Measurements from ENCODE around the gene APOC3.
"Not testable (repeated sequence)": the region's sequence is repeated elsewhere in the genome, so short reads cannot be mapped to it uniquely, and the experiment has no call there.

Gene APOC3

GRCh38 chr11:116831790-116832349 is 2.2 kb downstream of the APOC3 start:
- H3K4me3 Mint-ChIP-seq = no peak overlapping the region
- peaks cover 9% of the 10 kb centered on the region for H3K27me3 Mint-ChIP-seq
- H3K27ac Mint-ChIP-seq = no peak overlapping the region
- intact Hi-C loops (cut with micrococcal nuclease) = no loop called here
- peaks cover 19% of the 10 kb centered on the region for H3K4me1 Mint-ChIP-seq (ENCODE audit: low read depth)
- H3K9me3 Mint-ChIP-seq = no peaks in the 10 kb centered on the region
- no peaks in the 10 kb centered on the region for H3K36me3 Mint-ChIP-seq (ENCODE audit: low read depth)

GRCh38 chr11:116832350-116833290 is 2.9 kb downstream of the APOC3 start:
- peaks cover 9% of the 10 kb centered on the region for H3K27me3 Mint-ChIP-seq
- intact Hi-C loops (cut with micrococcal nuclease) = no loop called here
- H3K4me3 Mint-ChIP-seq = no peak overlapping the region
- no peaks in the 10 kb centered on the region for H3K36me3 Mint-ChIP-seq (ENCODE audit: low read depth)
- H3K9me3 Mint-ChIP-seq = no peaks in the 10 kb centered on the region
- H3K27ac Mint-ChIP-seq = no peak overlapping the region
- H3K4me1 Mint-ChIP-seq (ENCODE audit: low read depth) = peaks cover 19% of the 10 kb centered on the region

GRCh38 chr11:116833491-116833815 is 3.7 kb downstream of the APOC3 start:
- no peaks in the 10 kb centered on the region for H3K9me3 Mint-ChIP-seq
- peaks cover 19% of the 10 kb centered on the region for H3K4me1 Mint-ChIP-seq (ENCODE audit: low read depth)
- peaks cover 9% of the 10 kb centered on the region for H3K27me3 Mint-ChIP-seq
- no peaks in the 10 kb centered on the region for H3K36me3 Mint-ChIP-seq (ENCODE audit: low read depth)
- H3K27ac Mint-ChIP-seq = no peak overlapping the region
- intact Hi-C loops (cut with micrococcal nuclease) = no loop called here
- H3K4me3 Mint-ChIP-seq = no peak overlapping the region

GRCh38 chr11:116833816-116834534 is 4.3 kb downstream of the APOC3 start:
- Mint-ChIP-seq H3K36me3 (ENCODE audit: low read depth) (no peaks in the 10 kb centered on the region), H3K27me3 (peaks cover 9% of the 10 kb centered on the region), H3K9me3 (no peaks in the 10 kb centered on the region), H3K4me1 (ENCODE audit: low read depth) (peaks cover 19% of the 10 kb centered on the region), H3K4me3 (no peak overlapping the region), H3K27ac (no peak overlapping the region)
- intact Hi-C loops (cut with micrococcal nuclease) = no loop called here

GRCh38 chr11:116834535-116835041 is 4.9 kb downstream of the APOC3 start:
- Mint-ChIP-seq H3K27ac (peak overlapping the region; percentile 75), H3K4me3 (peak overlapping the region; percentile 68), H3K4me1 (ENCODE audit: low read depth) (peaks cover 19% of the 10 kb centered on the region)
- H3K9me3 Mint-ChIP-seq; H3K27me3 Mint-ChIP-seq; H3K36me3 Mint-ChIP-seq (ENCODE audit: low read depth): not testable (repeated sequence)
- intact Hi-C loops (cut with micrococcal nuclease) = loop anchor here (1.0 to 5.0 kb wide), 2 partner anchors 15 to 42 kb away; partner anchors contain the start of gene APOA5

GRCh38 chr11:116835042-116835772 is 5.5 kb downstream of the APOC3 start:
- Mint-ChIP-seq H3K27me3 (peaks cover 9% of the 10 kb centered on the region), H3K36me3 (ENCODE audit: low read depth) (no peaks in the 10 kb centered on the region), H3K27ac (peak overlapping the region; percentile 75), H3K4me3 (peak overlapping the region; percentile 68), H3K4me1 (ENCODE audit: low read depth) (peaks cover 19% of the 10 kb centered on the region), H3K9me3 (no peaks in the 10 kb centered on the region)
- intact Hi-C loops (cut with micrococcal nuclease) = loop anchor here (1.0 to 5.0 kb wide), 2 partner anchors 14 to 43 kb away; partner anchors contain the start of gene APOA5

- Mint-ChIP-seq H3K36me3 (ENCODE audit: low read depth) (no peaks in the 10 kb centered on the region), H3K9me3 (no peaks in the 10 kb centered on the region), H3K4me3 (peak overlapping the region; percentile 68), H3K27ac (peak overlapping the region; percentile 75), H3K4me1 (ENCODE audit: low read depth) (peaks cover 24% of the 10 kb centered on the region), H3K27me3 (peaks cover 9% of the 10 kb centered on the region)
- intact Hi-C loops (cut with micrococcal nuclease) = loop anchor here (1.0 to 5.0 kb wide), 2 partner anchors 13 to 44 kb away; partner anchors contain the start of gene APOA5
Measured at GRCh38 chr11:116835791-116836631, 6.3 kb downstream of the APOC3 start.

- intact Hi-C loops (cut with micrococcal nuclease) = loop anchor here (5.0 kb wide), 1 partner anchor 44 kb away; the partner anchor contains the start of gene APOA5
- Mint-ChIP-seq H3K4me1 (ENCODE audit: low read depth) (peaks cover 25% of the 10 kb centered on the region), H3K36me3 (ENCODE audit: low read depth) (no peaks in the 10 kb centered on the region), H3K4me3 (no peak overlapping the region), H3K27me3 (peaks cover 9% of the 10 kb centered on the region), H3K27ac (no peak overlapping the region), H3K9me3 (no peaks in the 10 kb centered on the region)
Measured at GRCh38 chr11:116836632-116836991, 6.9 kb downstream of the APOC3 start.

GRCh38 chr11:116837231-116838091 is 7.8 kb downstream of the APOC3 start, which contains the start of gene APOA1:
APOA1 (minus strand) TSS chr11:116837622; CDS start chr11:116837387, 235 bp downstream.
- H3K4me1 Mint-ChIP-seq (ENCODE audit: low read depth) = peaks cover 25% of the 10 kb centered on the region
- intact Hi-C loops (cut with micrococcal nuclease) = loop anchor here (5.0 kb wide), 1 partner anchor 45 kb away; the partner anchor contains the start of gene APOA5
- no peaks in the 10 kb centered on the region for H3K36me3 Mint-ChIP-seq (ENCODE audit: low read depth)
- peaks cover 9% of the 10 kb centered on the region for H3K27me3 Mint-ChIP-seq
- no peak within 1 kb of the TSS for H3K27ac Mint-ChIP-seq
- H3K4me3 Mint-ChIP-seq = no peak within 1 kb of the TSS
- no peaks in the 10 kb centered on the region for H3K9me3 Mint-ChIP-seq

GRCh38 chr11:116838321-116839084 is 8.8 kb downstream of the APOC3 start:
- peaks cover 9% of the 10 kb centered on the region for H3K36me3 Mint-ChIP-seq (ENCODE audit: low read depth)
- no peak overlapping the region for H3K27ac Mint-ChIP-seq
- H3K4me3 Mint-ChIP-seq = no peak overlapping the region
- no peaks in the 10 kb centered on the region for H3K9me3 Mint-ChIP-seq
- intact Hi-C loops (cut with micrococcal nuclease) = loop anchor here (5.0 kb wide), 1 partner anchor 46 kb away; the partner anchor contains the start of gene APOA5
- peaks cover 25% of the 10 kb centered on the region for H3K4me1 Mint-ChIP-seq (ENCODE audit: low read depth)
- H3K27me3 Mint-ChIP-seq = peaks cover 9% of the 10 kb centered on the region

GRCh38 chr11:116840224-116840745 is 10.6 kb downstream of the APOC3 start:
- no peak overlapping the region for H3K27ac Mint-ChIP-seq
- intact Hi-C loops (cut with micrococcal nuclease) = no loop called here
- peaks cover 27% of the 10 kb centered on the region for H3K36me3 Mint-ChIP-seq (ENCODE audit: low read depth)
- peaks cover 17% of the 10 kb centered on the region for H3K4me1 Mint-ChIP-seq (ENCODE audit: low read depth)
- peaks cover 5% of the 10 kb centered on the region for H3K27me3 Mint-ChIP-seq
- no peaks in the 10 kb centered on the region for H3K9me3 Mint-ChIP-seq
- no peak overlapping the region for H3K4me3 Mint-ChIP-seq
